T1000 (cell line): Measurements from ENCODE around the gene SEC23A.
"Not testable (repeated sequence)": the region's sequence is repeated elsewhere in the genome, so short reads cannot be mapped to it uniquely, and the experiment has no call there.

ENCODE experiments used
- DNase-seq: peaks from one replicate; lab custom pipeline; 2025; ENCODE audit warnings: mixed read lengths; lab: John Stamatoyannopoulos, UW

The SEC23A gene

GRCh38 chr14:39030209-39030608 lies 72.8 kb downstream of the SEC23A start:
- DNase-seq = no peak

- no peak for DNase-seq
Observed at GRCh38 chr14:39029789-39030188, 73.2 kb downstream of the SEC23A start.

GRCh38 chr14:39028620-39029019 lies 74.4 kb downstream of the SEC23A start:
- DNase-seq = no peak

GRCh38 chr14:39025810-39026627 lies 77.0 kb downstream of the SEC23A start:
- DNase-seq = no peak

- DNase-seq = no peak
Observed at GRCh38 chr14:39025250-39025809, 77.7 kb downstream of the SEC23A start.

- DNase-seq = no peak
Observed at GRCh38 chr14:39023939-39024871, 78.8 kb downstream of the SEC23A start.

- DNase-seq = not testable (repeated sequence)
Observed at GRCh38 chr14:39017096-39018016, 85.7 kb downstream of the SEC23A start.

GRCh38 chr14:39016733-39017095 lies 86.3 kb downstream of the SEC23A start:
- no peak for DNase-seq

GRCh38 chr14:39015964-39016577 lies 87.0 kb downstream of the SEC23A start:
- no peak for DNase-seq

- DNase-seq = no peak
Observed at GRCh38 chr14:39015360-39015961, 87.6 kb downstream of the SEC23A start.

GRCh38 chr14:39014460-39014859 lies 88.6 kb downstream of the SEC23A start:
- DNase-seq = no peak

GRCh38 chr14:39008965-39009364 lies 94.1 kb downstream of the SEC23A start:
- DNase-seq = not testable (repeated sequence)

- no peak for DNase-seq
Observed at GRCh38 chr14:39006721-39007410, 96.2 kb downstream of the SEC23A start.

GRCh38 chr14:39005044-39005880 lies 97.8 kb downstream of the SEC23A start:
- DNase-seq = no peak

- no peak for DNase-seq
Observed at GRCh38 chr14:38999949-39000348, 103.1 kb downstream of the SEC23A start.

GRCh38 chr14:38994731-38995130 lies 108.3 kb downstream of the SEC23A start:
- no peak for DNase-seq

GRCh38 chr14:38993981-38994380 lies 109.1 kb downstream of the SEC23A start:
- no peak for DNase-seq

- no peak for DNase-seq
Observed at GRCh38 chr14:38992067-38992844, 110.8 kb downstream of the SEC23A start.
